ENCODE measurements around the gene ANKRD16. TPM values are rescaled to one million over a fixed set of nuclear protein-coding genes. Genes with fewer than 3 reads are reported as not detected.
A peak's percentile ranks its signal among the peaks of the same experiment; 100 is the strongest.

Gene ANKRD16
- total and polyA plus RNA-seq, 2 of the 13 experiments (the other 11 are each of a cell fraction or from before 2014, with no cell fraction given): 8.0 to 11.4 TPM

DNA sequence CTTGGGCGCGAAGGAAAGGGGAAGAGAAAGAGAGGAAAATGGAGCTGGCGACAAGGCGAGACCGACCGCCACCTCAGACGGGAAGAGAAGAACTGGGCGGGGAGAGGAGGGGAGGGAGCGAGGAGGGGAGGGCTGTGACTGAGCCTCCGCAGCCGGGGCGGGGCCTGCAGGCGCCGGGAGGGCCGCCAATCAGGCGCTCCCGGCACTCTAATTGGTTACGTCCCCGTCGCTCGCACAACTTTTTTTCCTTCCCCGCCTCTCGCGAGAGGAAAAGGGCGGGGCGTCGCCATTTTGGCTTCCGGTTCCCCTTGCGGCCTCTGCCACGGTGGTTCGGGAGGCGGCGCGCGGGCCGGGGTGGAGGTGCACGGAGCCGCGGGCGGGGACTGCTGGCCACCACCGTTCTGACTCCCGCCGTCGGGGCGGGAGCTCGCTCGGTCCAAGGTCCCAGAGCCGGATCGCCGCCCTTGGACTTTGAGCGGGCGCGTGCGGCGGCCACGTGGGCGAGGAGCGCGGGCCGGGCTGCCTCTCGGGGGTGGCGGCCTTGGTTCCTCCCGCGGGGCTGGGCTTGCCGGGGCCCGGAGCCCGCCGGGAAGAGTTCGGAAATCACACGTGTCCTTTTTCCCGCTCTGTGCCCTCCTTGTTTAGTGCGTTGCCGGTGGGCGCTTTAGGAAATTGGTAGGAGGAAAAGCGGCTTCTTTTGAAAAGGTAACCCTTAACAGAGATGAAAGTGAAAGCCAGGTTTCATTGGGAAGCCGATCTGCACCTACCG lies 76.2 kb downstream of the ANKRD16 start, which contains the start of gene GDI2 (continued):
- TF ChIP-seq, protein P1, sequence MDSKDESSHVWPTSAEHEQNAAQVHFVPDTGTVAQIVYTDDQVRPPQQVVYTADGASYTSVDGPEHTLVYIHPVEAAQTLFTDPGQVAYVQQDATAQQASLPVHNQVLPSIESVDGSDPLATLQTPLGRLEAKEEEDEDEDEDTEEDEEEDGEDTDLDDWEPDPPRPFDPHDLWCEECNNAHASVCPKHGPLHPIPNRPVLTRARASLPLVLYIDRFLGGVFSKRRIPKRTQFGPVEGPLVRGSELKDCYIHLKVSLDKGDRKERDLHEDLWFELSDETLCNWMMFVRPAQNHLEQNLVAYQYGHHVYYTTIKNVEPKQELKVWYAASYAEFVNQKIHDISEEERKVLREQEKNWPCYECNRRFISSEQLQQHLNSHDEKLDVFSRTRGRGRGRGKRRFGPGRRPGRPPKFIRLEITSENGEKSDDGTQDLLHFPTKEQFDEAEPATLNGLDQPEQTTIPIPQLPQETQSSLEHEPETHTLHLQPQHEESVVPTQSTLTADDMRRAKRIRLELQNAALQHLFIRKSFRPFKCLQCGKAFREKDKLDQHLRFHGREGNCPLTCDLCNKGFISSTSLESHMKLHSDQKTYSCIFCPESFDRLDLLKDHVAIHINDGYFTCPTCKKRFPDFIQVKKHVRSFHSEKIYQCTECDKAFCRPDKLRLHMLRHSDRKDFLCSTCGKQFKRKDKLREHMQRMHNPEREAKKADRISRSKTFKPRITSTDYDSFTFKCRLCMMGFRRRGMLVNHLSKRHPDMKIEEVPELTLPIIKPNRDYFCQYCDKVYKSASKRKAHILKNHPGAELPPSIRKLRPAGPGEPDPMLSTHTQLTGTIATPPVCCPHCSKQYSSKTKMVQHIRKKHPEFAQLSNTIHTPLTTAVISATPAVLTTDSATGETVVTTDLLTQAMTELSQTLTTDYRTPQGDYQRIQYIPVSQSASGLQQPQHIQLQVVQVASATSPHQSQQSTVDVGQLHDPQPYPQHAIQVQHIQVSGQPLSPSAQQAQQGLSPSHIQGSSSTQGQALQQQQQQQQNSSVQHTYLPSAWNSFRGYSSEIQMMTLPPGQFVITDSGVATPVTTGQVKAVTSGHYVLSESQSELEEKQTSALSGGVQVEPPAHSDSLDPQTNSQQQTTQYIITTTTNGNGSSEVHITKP (CRISPR knock-in tag; IDR thresholded peaks at IDR 0.05; ENCODE audit: low read depth): peak; percentile 67; the same call in 1 of the 2 replicates
- TF ChIP-seq, protein P2, sequence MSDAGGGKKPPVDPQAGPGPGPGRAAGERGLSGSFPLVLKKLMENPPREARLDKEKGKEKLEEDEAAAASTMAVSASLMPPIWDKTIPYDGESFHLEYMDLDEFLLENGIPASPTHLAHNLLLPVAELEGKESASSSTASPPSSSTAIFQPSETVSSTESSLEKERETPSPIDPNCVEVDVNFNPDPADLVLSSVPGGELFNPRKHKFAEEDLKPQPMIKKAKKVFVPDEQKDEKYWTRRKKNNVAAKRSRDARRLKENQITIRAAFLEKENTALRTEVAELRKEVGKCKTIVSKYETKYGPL (CRISPR knock-in tag; IDR thresholded peaks at IDR 0.05): peak; percentile 73; the same call in 1 of the 2 replicates
- TF ChIP-seq ZMYM2 (CRISPR knock-in tag; IDR thresholded peaks at IDR 0.05) (peak; percentile 78), MAFF (IDR thresholded peaks at IDR 0.05; ENCODE audit: low read depth, low read length) (no peak), SP140L (CRISPR knock-in tag; IDR thresholded peaks at IDR 0.05; ENCODE audit: borderline replicate concordance) (peak; percentile 79; the same call in 1 of the 2 replicates), CBX5 (CRISPR knock-in tag; IDR thresholded peaks at IDR 0.05; ENCODE audit: borderline replicate concordance) (peak; percentile 46; the same call in 1 of the 2 replicates), ZNF501 (CRISPR knock-in tag; IDR thresholded peaks at IDR 0.05) (peak; percentile 91), ZNF136 (CRISPR knock-in tag; IDR thresholded peaks at IDR 0.05; ENCODE audit: low read depth) (no peak; the same call in 1 of the 2 replicates), MED13 (CRISPR knock-in tag; IDR thresholded peaks at IDR 0.05) (peak; percentile 20; the same call in 1 of the 2 replicates), ZFP1 (CRISPR knock-in tag; IDR thresholded peaks at IDR 0.05) (no peak), MBD4 (IDR thresholded peaks at IDR 0.05; ENCODE audit: borderline replicate concordance, low read length) (no peak; the same call in 1 of the 2 replicates), SRSF4 (IDR thresholded peaks at IDR 0.05; ENCODE audit: low read depth, low read length, poor library complexity, severe bottlenecking) (no peak), JARID2 (CRISPR knock-in tag; IDR thresholded peaks at IDR 0.05; ENCODE audit: insufficient replicate concordance) (peak; percentile 32), YEATS4 (CRISPR knock-in tag; IDR thresholded peaks at IDR 0.05; ENCODE audit: borderline replicate concordance) (peak; percentile 100)
- TF ChIP-seq, protein P3, sequence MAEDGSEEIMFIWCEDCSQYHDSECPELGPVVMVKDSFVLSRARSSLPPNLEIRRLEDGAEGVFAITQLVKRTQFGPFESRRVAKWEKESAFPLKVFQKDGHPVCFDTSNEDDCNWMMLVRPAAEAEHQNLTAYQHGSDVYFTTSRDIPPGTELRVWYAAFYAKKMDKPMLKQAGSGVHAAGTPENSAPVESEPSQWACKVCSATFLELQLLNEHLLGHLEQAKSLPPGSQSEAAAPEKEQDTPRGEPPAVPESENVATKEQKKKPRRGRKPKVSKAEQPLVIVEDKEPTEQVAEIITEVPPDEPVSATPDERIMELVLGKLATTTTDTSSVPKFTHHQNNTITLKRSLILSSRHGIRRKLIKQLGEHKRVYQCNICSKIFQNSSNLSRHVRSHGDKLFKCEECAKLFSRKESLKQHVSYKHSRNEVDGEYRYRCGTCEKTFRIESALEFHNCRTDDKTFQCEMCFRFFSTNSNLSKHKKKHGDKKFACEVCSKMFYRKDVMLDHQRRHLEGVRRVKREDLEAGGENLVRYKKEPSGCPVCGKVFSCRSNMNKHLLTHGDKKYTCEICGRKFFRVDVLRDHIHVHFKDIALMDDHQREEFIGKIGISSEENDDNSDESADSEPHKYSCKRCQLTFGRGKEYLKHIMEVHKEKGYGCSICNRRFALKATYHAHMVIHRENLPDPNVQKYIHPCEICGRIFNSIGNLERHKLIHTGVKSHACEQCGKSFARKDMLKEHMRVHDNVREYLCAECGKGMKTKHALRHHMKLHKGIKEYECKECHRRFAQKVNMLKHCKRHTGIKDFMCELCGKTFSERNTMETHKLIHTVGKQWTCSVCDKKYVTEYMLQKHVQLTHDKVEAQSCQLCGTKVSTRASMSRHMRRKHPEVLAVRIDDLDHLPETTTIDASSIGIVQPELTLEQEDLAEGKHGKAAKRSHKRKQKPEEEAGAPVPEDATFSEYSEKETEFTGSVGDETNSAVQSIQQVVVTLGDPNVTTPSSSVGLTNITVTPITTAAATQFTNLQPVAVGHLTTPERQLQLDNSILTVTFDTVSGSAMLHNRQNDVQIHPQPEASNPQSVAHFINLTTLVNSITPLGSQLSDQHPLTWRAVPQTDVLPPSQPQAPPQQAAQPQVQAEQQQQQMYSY (CRISPR knock-in tag; IDR thresholded peaks at IDR 0.05): 0 out of 2 replicates have a peak, but pooled peaks have one; percentile 36
- TF ChIP-seq, protein P4, sequence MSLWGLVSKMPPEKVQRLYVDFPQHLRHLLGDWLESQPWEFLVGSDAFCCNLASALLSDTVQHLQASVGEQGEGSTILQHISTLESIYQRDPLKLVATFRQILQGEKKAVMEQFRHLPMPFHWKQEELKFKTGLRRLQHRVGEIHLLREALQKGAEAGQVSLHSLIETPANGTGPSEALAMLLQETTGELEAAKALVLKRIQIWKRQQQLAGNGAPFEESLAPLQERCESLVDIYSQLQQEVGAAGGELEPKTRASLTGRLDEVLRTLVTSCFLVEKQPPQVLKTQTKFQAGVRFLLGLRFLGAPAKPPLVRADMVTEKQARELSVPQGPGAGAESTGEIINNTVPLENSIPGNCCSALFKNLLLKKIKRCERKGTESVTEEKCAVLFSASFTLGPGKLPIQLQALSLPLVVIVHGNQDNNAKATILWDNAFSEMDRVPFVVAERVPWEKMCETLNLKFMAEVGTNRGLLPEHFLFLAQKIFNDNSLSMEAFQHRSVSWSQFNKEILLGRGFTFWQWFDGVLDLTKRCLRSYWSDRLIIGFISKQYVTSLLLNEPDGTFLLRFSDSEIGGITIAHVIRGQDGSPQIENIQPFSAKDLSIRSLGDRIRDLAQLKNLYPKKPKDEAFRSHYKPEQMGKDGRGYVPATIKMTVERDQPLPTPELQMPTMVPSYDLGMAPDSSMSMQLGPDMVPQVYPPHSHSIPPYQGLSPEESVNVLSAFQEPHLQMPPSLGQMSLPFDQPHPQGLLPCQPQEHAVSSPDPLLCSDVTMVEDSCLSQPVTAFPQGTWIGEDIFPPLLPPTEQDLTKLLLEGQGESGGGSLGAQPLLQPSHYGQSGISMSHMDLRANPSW (CRISPR knock-in tag; IDR thresholded peaks at IDR 0.05; ENCODE audit: borderline replicate concordance): peak; percentile 83; the same call in 1 of the 2 replicates
- TF ChIP-seq, protein P5, sequence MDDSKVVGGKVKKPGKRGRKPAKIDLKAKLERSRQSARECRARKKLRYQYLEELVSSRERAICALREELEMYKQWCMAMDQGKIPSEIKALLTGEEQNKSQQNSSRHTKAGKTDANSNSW (CRISPR knock-in tag; IDR thresholded peaks at IDR 0.05; ENCODE audit: borderline replicate concordance): 0 out of 2 replicates have a peak, but pooled peaks have one; percentile 56
